OCI-LY1 (cell line): ENCODE results near the gene DUSP14.

ENCODE experiments used
- CTCF ChIP-seq: fragments of 200-600 bp; sonication (generic), shearing (Covaris generic); IDR thresholded peaks from 2 replicates; pipeline ENCODE4 v1.5.1; 2017; ENCODE audit warnings: mild to moderate bottlenecking, antibody characterized with exemption, low read length, moderate library complexity, mixed read lengths
- EZH2 ChIP-seq: fragments of 200-600 bp; sonication (generic), shearing (Covaris generic); IDR thresholded peaks from 2 replicates; pipeline ENCODE4 v1.8.0; 2017; ENCODE audit warnings: borderline replicate concordance, mixed run types, mild to moderate bottlenecking, antibody characterized with exemption, low read length, moderate library complexity, mixed read lengths

GRCh38 chr17:37510056-37510455 is 20.4 kb downstream of the DUSP14 start:
- no peak for TF ChIP-seq CTCF
- no peak for TF ChIP-seq EZH2
